Activated T-cell treated with anti-CD3 and anti-CD28 coated beads, Interleukin-2, amount 50 U/mL, for 24 hours (primary cell): ENCODE measurements around the gene MRPL14.

ENCODE experiments used
- DNase-seq: peaks from one replicate; pipeline ENCODE4 v3.0.0-alpha.2; 2020
- H3K27ac Mint-ChIP-seq: 2 replicates; pipeline ENCODE4 v1.8.0; 2020; ENCODE audit warnings: mild to moderate bottlenecking, mixed read lengths
- H3K27me3 Mint-ChIP-seq: 2 replicates; pipeline ENCODE4 v1.8.0; 2020; ENCODE audit warnings: mixed read lengths
- H3K36me3 Mint-ChIP-seq: 2 replicates; pipeline ENCODE4 v1.8.0; 2020; ENCODE audit warnings: low read depth, mixed read lengths
- H3K4me1 Mint-ChIP-seq: 2 replicates; pipeline ENCODE4 v1.8.0; 2020; ENCODE audit warnings: low read depth, mixed read lengths
- H3K4me3 Mint-ChIP-seq: 2 replicates; pipeline ENCODE4 v1.8.0; 2020; ENCODE audit warnings: mild to moderate bottlenecking, moderate library complexity, mixed read lengths
- H3K9me3 Mint-ChIP-seq: 2 replicates; pipeline ENCODE4 v1.8.0; 2020; ENCODE audit warnings: mixed read lengths

The MRPL14 gene

GRCh38 chr6:44077214-44077946, 49.9 kb downstream of the MRPL14 start:
- no peak for DNase-seq
- Mint-ChIP-seq H3K4me3 (no peak overlapping the region), H3K9me3 (no peaks in the 10 kb centered on the region), H3K36me3 (no peaks in the 10 kb centered on the region), H3K27me3 (peaks cover 34% of the 10 kb centered on the region), H3K4me1 (peaks cover 18% of the 10 kb centered on the region), H3K27ac (no peak overlapping the region)

- Mint-ChIP-seq H3K36me3 (no peaks in the 10 kb centered on the region), H3K27me3 (peaks cover 34% of the 10 kb centered on the region), H3K4me1 (peaks cover 19% of the 10 kb centered on the region), H3K9me3 (no peaks in the 10 kb centered on the region), H3K27ac (no peak overlapping the region), H3K4me3 (no peak overlapping the region)
- no peak for DNase-seq
Observed at GRCh38 chr6:44076356-44077213, 50.7 kb downstream of the MRPL14 start.

GRCh38 chr6:44075647-44076355, 51.5 kb downstream of the MRPL14 start:
- H3K4me1 Mint-ChIP-seq: peaks cover 19% of the 10 kb centered on the region
- peaks cover 34% of the 10 kb centered on the region for H3K27me3 Mint-ChIP-seq
- DNase-seq: no peak
- no peak overlapping the region for H3K4me3 Mint-ChIP-seq
- no peaks in the 10 kb centered on the region for H3K9me3 Mint-ChIP-seq
- H3K27ac Mint-ChIP-seq: no peak overlapping the region
- no peaks in the 10 kb centered on the region for H3K36me3 Mint-ChIP-seq

GRCh38 chr6:44074813-44075646, 52.2 kb downstream of the MRPL14 start:
- Mint-ChIP-seq H3K27ac (no peak overlapping the region), H3K4me1 (peaks cover 19% of the 10 kb centered on the region), H3K36me3 (no peaks in the 10 kb centered on the region), H3K27me3 (peaks cover 34% of the 10 kb centered on the region), H3K4me3 (peak overlapping the region; percentile 77), H3K9me3 (no peaks in the 10 kb centered on the region)
- DNase-seq: no peak

GRCh38 chr6:44074439-44074812, 52.8 kb downstream of the MRPL14 start:
- peak; percentile 81 for DNase-seq
- Mint-ChIP-seq H3K9me3 (no peaks in the 10 kb centered on the region), H3K27ac (no peak overlapping the region), H3K4me3 (peak overlapping the region; percentile 77), H3K4me1 (peaks cover 19% of the 10 kb centered on the region), H3K27me3 (peaks cover 34% of the 10 kb centered on the region), H3K36me3 (no peaks in the 10 kb centered on the region)

- H3K4me3 Mint-ChIP-seq: peak overlapping the region; percentile 77
- peak overlapping the region; percentile 69 for H3K27ac Mint-ChIP-seq
- no peak for DNase-seq
- peaks cover 30% of the 10 kb centered on the region for H3K27me3 Mint-ChIP-seq
- no peaks in the 10 kb centered on the region for H3K36me3 Mint-ChIP-seq
- H3K9me3 Mint-ChIP-seq: no peaks in the 10 kb centered on the region
- H3K4me1 Mint-ChIP-seq: peaks cover 19% of the 10 kb centered on the region
Observed at GRCh38 chr6:44073612-44074438, 53.4 kb downstream of the MRPL14 start.

- Mint-ChIP-seq H3K9me3 (no peaks in the 10 kb centered on the region), H3K27me3 (peaks cover 22% of the 10 kb centered on the region), H3K36me3 (no peaks in the 10 kb centered on the region), H3K4me1 (peaks cover 19% of the 10 kb centered on the region), H3K27ac (peak overlapping the region; percentile 84), H3K4me3 (peak overlapping the region; percentile 82)
- DNase-seq: peak; percentile 81
Observed at GRCh38 chr6:44072959-44073611, 54.2 kb downstream of the MRPL14 start.

GRCh38 chr6:44072452-44072958, 54.7 kb downstream of the MRPL14 start:
- Mint-ChIP-seq H3K4me3 (peak overlapping the region; percentile 82), H3K27me3 (peaks cover 17% of the 10 kb centered on the region), H3K27ac (no peak overlapping the region), H3K9me3 (no peaks in the 10 kb centered on the region), H3K36me3 (no peaks in the 10 kb centered on the region), H3K4me1 (peaks cover 19% of the 10 kb centered on the region)
- DNase-seq: no peak

GRCh38 chr6:44071670-44072451, 55.4 kb downstream of the MRPL14 start:
- peaks cover 19% of the 10 kb centered on the region for H3K4me1 Mint-ChIP-seq
- peaks cover 14% of the 10 kb centered on the region for H3K27me3 Mint-ChIP-seq
- H3K36me3 Mint-ChIP-seq: no peaks in the 10 kb centered on the region
- no peak for DNase-seq
- H3K27ac Mint-ChIP-seq: no peak overlapping the region
- H3K4me3 Mint-ChIP-seq: no peak overlapping the region
- no peaks in the 10 kb centered on the region for H3K9me3 Mint-ChIP-seq

GRCh38 chr6:44068607-44069296, 58.5 kb downstream of the MRPL14 start:
- no peak overlapping the region for H3K4me3 Mint-ChIP-seq
- no peaks in the 10 kb centered on the region for H3K9me3 Mint-ChIP-seq
- no peak overlapping the region for H3K27ac Mint-ChIP-seq
- no peaks in the 10 kb centered on the region for H3K36me3 Mint-ChIP-seq
- peaks cover 14% of the 10 kb centered on the region for H3K4me1 Mint-ChIP-seq
- DNase-seq: no peak
- H3K27me3 Mint-ChIP-seq: no peaks in the 10 kb centered on the region

GRCh38 chr6:44067173-44068139, 59.8 kb downstream of the MRPL14 start:
- Mint-ChIP-seq H3K4me1 (peaks cover 7% of the 10 kb centered on the region), H3K27me3 (no peaks in the 10 kb centered on the region), H3K9me3 (no peaks in the 10 kb centered on the region), H3K36me3 (no peaks in the 10 kb centered on the region), H3K27ac (no peak overlapping the region), H3K4me3 (no peak overlapping the region)
- DNase-seq: no peak
